ENCODE measurements around the gene OIT3.

OIT3 gene

GRCh38 chr10:72886621-72887020 lies 6.9 kb upstream of the OIT3 start:
- H3K27me3 ChIP-seq (ENCODE audit: low read length), result no peaks in the 10 kb centered on the region
- H3K9ac ChIP-seq (ENCODE audit: low read length), result no peak overlapping the region
- H3K4me2 ChIP-seq (ENCODE audit: low read depth, low read length, poor library complexity, severe bottlenecking), result no peak overlapping the region
- no peaks in the 10 kb centered on the region for H3K79me2 ChIP-seq (ENCODE audit: insufficient read depth, low read length)
- H3K9me2 ChIP-seq (replicated peaks; ENCODE audit: insufficient read depth, low read length), result no peaks in the 10 kb centered on the region
- no peak overlapping the region for H3K27ac ChIP-seq (ENCODE audit: low read depth, low read length)
- H3K36me3 ChIP-seq (ENCODE audit: low read length), result no peaks in the 10 kb centered on the region
- TF ChIP-seq EZH2phosphoT487 (conservative IDR thresholded peaks at IDR 0.05; ENCODE audit: low read length) (no peak), CTCF (IDR thresholded peaks at IDR 0.05; ENCODE audit: insufficient read depth, low read length, poor library complexity, severe bottlenecking) (no peak)
- H3K4me3 ChIP-seq (ENCODE audit: insufficient read depth, low read length, poor library complexity, severe bottlenecking), result no peak overlapping the region
- no peaks in the 10 kb centered on the region for H3K9me3 ChIP-seq (ENCODE audit: insufficient read depth, low read length)
- no peaks in the 10 kb centered on the region for H4K20me1 ChIP-seq (ENCODE audit: low read depth, low read length)
- H2AFZ ChIP-seq (ENCODE audit: low read depth, low read length, severe bottlenecking), result no peak overlapping the region
- H3F3A ChIP-seq (ENCODE audit: insufficient read depth), result no peaks in the 10 kb centered on the region

DNA sequence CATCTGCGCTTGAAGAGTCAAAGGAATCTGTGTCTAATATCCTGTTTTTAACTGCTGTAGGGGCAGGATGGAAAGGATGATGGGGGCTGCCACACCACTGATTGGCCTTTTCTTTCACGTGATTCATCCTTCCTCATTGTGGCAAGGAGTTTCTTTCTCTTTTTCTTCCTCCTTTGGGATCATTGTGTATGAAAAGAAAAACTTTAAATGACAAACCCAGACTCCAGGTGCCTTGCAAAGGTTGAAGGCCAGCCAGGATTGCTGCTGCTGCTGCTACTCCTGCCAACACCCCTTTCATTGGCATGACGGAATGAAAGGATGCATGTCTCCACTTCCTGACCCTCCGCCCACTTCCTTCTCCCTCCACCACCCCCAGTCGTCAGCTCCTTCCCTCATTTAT lies 6.5 kb upstream of the OIT3 start:
- Histone ChIP-seq H3K9me2 (replicated peaks; ENCODE audit: insufficient read depth, low read length) (no peaks in the 10 kb centered on the region), H3K79me2 (ENCODE audit: insufficient read depth, low read length) (no peaks in the 10 kb centered on the region), H2AFZ (ENCODE audit: low read depth, low read length, severe bottlenecking) (no peak overlapping the region), H3K9ac (ENCODE audit: low read length) (no peak overlapping the region), H3K36me3 (ENCODE audit: low read length) (no peaks in the 10 kb centered on the region), H3K9me3 (ENCODE audit: insufficient read depth, low read length) (no peaks in the 10 kb centered on the region), H3K4me2 (ENCODE audit: low read depth, low read length, poor library complexity, severe bottlenecking) (no peak overlapping the region), H3K27ac (ENCODE audit: low read depth, low read length) (no peak overlapping the region), H3F3A (ENCODE audit: insufficient read depth) (no peaks in the 10 kb centered on the region), H3K4me3 (ENCODE audit: insufficient read depth, low read length, poor library complexity, severe bottlenecking) (no peak overlapping the region), H3K27me3 (ENCODE audit: low read length) (no peaks in the 10 kb centered on the region), H4K20me1 (ENCODE audit: low read depth, low read length) (no peaks in the 10 kb centered on the region)
- TF ChIP-seq CTCF (IDR thresholded peaks at IDR 0.05; ENCODE audit: insufficient read depth, low read length, poor library complexity, severe bottlenecking) (no peak), EZH2phosphoT487 (conservative IDR thresholded peaks at IDR 0.05; ENCODE audit: low read length) (no peak)

- no peaks in the 10 kb centered on the region for H4K20me1 ChIP-seq (ENCODE audit: low read depth, low read length)
- no peak overlapping the region for H2AFZ ChIP-seq (ENCODE audit: low read depth, low read length, severe bottlenecking)
- H3K9me2 ChIP-seq (replicated peaks; ENCODE audit: insufficient read depth, low read length), result no peaks in the 10 kb centered on the region
- no peak overlapping the region for H3K27ac ChIP-seq (ENCODE audit: low read depth, low read length)
- no peaks in the 10 kb centered on the region for H3K79me2 ChIP-seq (ENCODE audit: insufficient read depth, low read length)
- H3K9me3 ChIP-seq (ENCODE audit: insufficient read depth, low read length), result no peaks in the 10 kb centered on the region
- no peaks in the 10 kb centered on the region for H3K27me3 ChIP-seq (ENCODE audit: low read length)
- H3K4me3 ChIP-seq (ENCODE audit: insufficient read depth, low read length, poor library complexity, severe bottlenecking), result no peak overlapping the region
- TF ChIP-seq EZH2phosphoT487 (conservative IDR thresholded peaks at IDR 0.05; ENCODE audit: low read length) (no peak), CTCF (IDR thresholded peaks at IDR 0.05; ENCODE audit: insufficient read depth, low read length, poor library complexity, severe bottlenecking) (no peak)
- H3F3A ChIP-seq (ENCODE audit: insufficient read depth), result no peaks in the 10 kb centered on the region
- H3K36me3 ChIP-seq (ENCODE audit: low read length), result no peaks in the 10 kb centered on the region
- no peak overlapping the region for H3K9ac ChIP-seq (ENCODE audit: low read length)
- no peak overlapping the region for H3K4me2 ChIP-seq (ENCODE audit: low read depth, low read length, poor library complexity, severe bottlenecking)
Measured at GRCh38 chr10:72888151-72888638, 5.3 kb upstream of the OIT3 start.
